SK-N-MC (cell line): Measurements from ENCODE around the gene SARDH.

ENCODE experiments used
- EZH2 ChIP-seq: fragments of 200-600 bp; sonication (generic); IDR thresholded peaks from one replicate; pipeline ENCODE4 v1.6.1; 2017; ENCODE audit warnings: antibody characterized with exemption
- POLR2AphosphoS5 ChIP-seq: IDR thresholded peaks from 2 replicates; pipeline ENCODE4 v1.6.1; 2012; ENCODE audit warnings: mild to moderate bottlenecking, low read depth, low read length, borderline replicate concordance

DNA sequence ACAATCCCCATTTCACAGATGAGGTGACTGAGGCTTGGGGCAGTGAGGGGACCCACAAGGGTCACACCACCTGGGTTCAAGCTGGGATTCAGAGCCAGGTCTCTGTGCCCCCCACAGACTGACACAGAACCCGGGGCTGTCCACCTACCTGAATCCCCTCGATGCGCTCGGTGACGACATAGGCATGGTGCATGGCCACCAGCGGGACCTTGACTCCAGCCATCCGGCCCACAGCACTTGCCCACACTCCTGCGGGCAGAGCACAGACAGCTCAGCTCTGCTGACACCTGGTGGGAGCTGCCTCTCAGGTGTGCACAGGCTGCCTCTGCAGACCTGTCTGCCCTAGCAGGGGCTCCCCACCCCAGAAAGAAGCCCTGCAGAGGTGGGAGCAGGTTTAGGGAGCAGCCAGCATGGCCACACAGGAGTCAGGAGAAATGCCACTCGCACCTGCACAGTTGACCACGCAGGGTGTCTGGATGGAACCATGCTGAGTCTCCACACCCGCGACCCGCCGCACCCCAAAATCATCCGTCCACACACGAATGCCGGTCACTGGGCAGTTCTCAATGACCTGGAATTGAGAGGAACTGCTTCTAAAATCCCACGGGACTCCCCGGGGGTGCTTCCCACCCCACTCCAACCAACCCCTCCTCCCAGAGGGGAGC is 8.4 kb downstream of the SARDH start:
- no peak for TF ChIP-seq EZH2
- TF ChIP-seq POLR2AphosphoS5, result no peak
